Caco-2 (cell line): ENCODE measurements around the gene TRPC4AP. TPM values are rescaled to one million over a fixed set of nuclear protein-coding genes. Genes with fewer than 3 reads are reported as not detected.

Experiments
- BruUV-seq: library from RNA; stranded (reverse); fragments of 400-500 nt; replicated peaks from 2 replicates; lab custom pipeline; 2021; lab: Mats Ljungman, UMichigan
- CTCF ChIA-PET: fragments of 300-600 bp; sonication (Branson Sonifier 250); formaldehyde crosslinking; loops from one replicate; lab custom pipeline; 2022; ENCODE audit warnings: antibody characterized with exemption; lab: Charles Lee
- POLR2A ChIA-PET: fragments of 300-600 bp; sonication (Branson Sonifier 250); formaldehyde crosslinking; loops from one replicate; lab custom pipeline; 2022; ENCODE audit warnings: antibody characterized with exemption; lab: Charles Lee
- DNase-seq, 2 experiments: peaks; one replicate each; pipeline versions ENCODE4 v3.0.0 to v3.0.0-alpha.2; 2020 to 2022
- H3K27me3 ChIP-seq: replicated peaks from 2 replicates; pipeline ENCODE4 v1.6.0; 2011; ENCODE audit warnings: low read length; ENCODE audit not compliant: control insufficient read depth, insufficient read depth
- H3K36me3 ChIP-seq: 2 replicates; pipeline ENCODE4 v1.5.1; 2011; ENCODE audit warnings: low read length; ENCODE audit not compliant: control insufficient read depth, insufficient read depth
- H3K4me1 ChIP-seq: fragments of 250-450 bp; sonication (Bioruptor Pico); 2 replicates; pipeline ENCODE4 v1.5.1; 2020; ENCODE audit warnings: mild to moderate bottlenecking
- H3K4me3 ChIP-seq: 2 replicates; pipeline ENCODE4 v1.5.1; 2011; ENCODE audit warnings: low read depth, mild to moderate bottlenecking, control low read depth, low read length
- H3K9me3 ChIP-seq: fragments of 250-450 bp; sonication (Bioruptor Pico); 2 replicates; pipeline ENCODE4 v1.5.1; 2020; ENCODE audit warnings: mild to moderate bottlenecking, moderate library complexity
- H3K27ac Mint-ChIP-seq: one replicate; pipeline ENCODE4 v1.8.0; 2022; ENCODE audit warnings: mixed read lengths; ENCODE audit not compliant: unreplicated experiment
- H3K27me3 Mint-ChIP-seq: one replicate; pipeline ENCODE4 v1.8.0; 2022; ENCODE audit warnings: mixed read lengths; ENCODE audit not compliant: insufficient read depth, unreplicated experiment
- H3K36me3 Mint-ChIP-seq: one replicate; pipeline ENCODE4 v1.8.0; 2022; ENCODE audit warnings: mild to moderate bottlenecking, mixed read lengths; ENCODE audit not compliant: insufficient read depth, unreplicated experiment
- H3K4me1 Mint-ChIP-seq: one replicate; pipeline ENCODE4 v1.8.0; 2022; ENCODE audit warnings: low read depth, mixed read lengths; ENCODE audit not compliant: unreplicated experiment
- H3K4me3 Mint-ChIP-seq: one replicate; pipeline ENCODE4 v1.8.0; 2022; ENCODE audit warnings: mild to moderate bottlenecking, moderate library complexity, mixed read lengths; ENCODE audit not compliant: unreplicated experiment
- H3K9me3 Mint-ChIP-seq: one replicate; pipeline ENCODE4 v1.8.0; 2022; ENCODE audit warnings: mixed read lengths; ENCODE audit not compliant: unreplicated experiment
- intact Hi-C: fragments of 100-400 bp; cut with micrococcal nuclease; formaldehyde crosslinking; loops from one replicate; pipeline ENCODE4 v1.10.0; 2022; ENCODE audit not compliant: unreplicated experiment
- total RNA-seq: library from RNA; stranded (reverse); gene quantifications from 2 replicates; pipeline ENCODE4 v1.2.3, GENCODE V29; 2022
- TF ChIP-seq, protein P1 (sequence below), 2 experiments: fragments of 200-600 bp in 1 of 2; IDR thresholded peaks; 1 replicate in 1 of 2; 2 replicates in 1 of 2; pipeline versions ENCODE4 v1.5.1 to v1.8.0; 2011 to 2022; ENCODE audit warnings: antibody characterized with exemption in 1 of 2, control low read depth in 1 of 2, inconsistent platforms in 1 of 2, low read depth in 1 of 2, low read length in 1 of 2, mild to moderate bottlenecking in 1 of 2, moderate library complexity in 1 of 2; ENCODE audit not compliant: insufficient read depth in 1 of 2, severe bottlenecking in 1 of 2, unreplicated experiment in 1 of 2

The TRPC4AP gene
- total RNA-seq, 1 experiment from 2014 or later = 144 TPM

DNA sequence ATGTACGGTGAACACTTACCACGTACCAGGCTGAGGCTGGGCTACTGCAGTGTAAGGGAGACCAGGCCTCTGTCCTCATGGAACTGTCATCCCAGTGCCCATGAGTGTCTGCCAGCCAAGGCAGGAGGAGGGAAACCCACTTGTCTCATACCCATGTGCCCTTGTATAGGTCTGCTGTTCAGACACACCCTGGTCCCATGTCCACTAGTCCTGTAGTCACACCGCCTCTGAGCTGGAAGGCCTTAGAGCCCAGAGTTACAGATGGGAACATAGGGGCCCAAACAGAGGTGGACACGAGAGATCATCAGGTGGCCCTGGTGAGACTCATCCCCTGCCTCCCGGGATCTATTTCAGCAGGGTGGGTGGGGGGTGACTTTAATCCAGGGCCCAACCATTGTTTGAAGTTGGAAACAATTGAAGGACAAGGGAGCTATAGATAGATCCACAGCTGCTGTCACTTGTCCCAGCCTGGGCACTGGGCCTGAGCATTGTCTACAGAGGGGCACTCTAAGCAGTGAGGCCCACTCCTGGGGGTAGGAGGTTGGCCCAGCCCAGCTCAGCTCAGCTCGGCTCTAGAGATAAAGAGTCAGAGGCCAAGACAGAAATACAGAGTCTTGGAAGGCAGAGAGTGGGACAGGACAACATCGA is 122.3 kb downstream of the TRPC4AP start:
- no peak for DNase-seq
- no TSS peak for BruUV-seq
- Mint-ChIP-seq H3K36me3 (no peaks in the 10 kb centered on the region), H3K27me3 (peaks cover 2% of the 10 kb centered on the region), H3K4me1 (no peaks in the 10 kb centered on the region), H3K27ac (no peak overlapping the region), H3K4me3 (no peak overlapping the region), H3K9me3 (no peaks in the 10 kb centered on the region)
- no peak overlapping the region for H3K4me3 ChIP-seq
- POLR2A ChIA-PET = no interaction called here
- H3K36me3 ChIP-seq = no peaks in the 10 kb centered on the region
- no peaks in the 10 kb centered on the region for H3K4me1 ChIP-seq
- intact Hi-C loops = no loop called here
- H3K9me3 ChIP-seq = no peaks in the 10 kb centered on the region
- CTCF ChIA-PET = interaction anchor here (1.6 to 2.2 kb wide), 2 partner anchors 15 to 94 kb away, joined by 8 to 10 read pairs; partner anchors contain the start of genes ACSS2, GSS and MYH7B
- H3K27me3 ChIP-seq = no peaks in the 10 kb centered on the region
- TF ChIP-seq, protein P1, sequence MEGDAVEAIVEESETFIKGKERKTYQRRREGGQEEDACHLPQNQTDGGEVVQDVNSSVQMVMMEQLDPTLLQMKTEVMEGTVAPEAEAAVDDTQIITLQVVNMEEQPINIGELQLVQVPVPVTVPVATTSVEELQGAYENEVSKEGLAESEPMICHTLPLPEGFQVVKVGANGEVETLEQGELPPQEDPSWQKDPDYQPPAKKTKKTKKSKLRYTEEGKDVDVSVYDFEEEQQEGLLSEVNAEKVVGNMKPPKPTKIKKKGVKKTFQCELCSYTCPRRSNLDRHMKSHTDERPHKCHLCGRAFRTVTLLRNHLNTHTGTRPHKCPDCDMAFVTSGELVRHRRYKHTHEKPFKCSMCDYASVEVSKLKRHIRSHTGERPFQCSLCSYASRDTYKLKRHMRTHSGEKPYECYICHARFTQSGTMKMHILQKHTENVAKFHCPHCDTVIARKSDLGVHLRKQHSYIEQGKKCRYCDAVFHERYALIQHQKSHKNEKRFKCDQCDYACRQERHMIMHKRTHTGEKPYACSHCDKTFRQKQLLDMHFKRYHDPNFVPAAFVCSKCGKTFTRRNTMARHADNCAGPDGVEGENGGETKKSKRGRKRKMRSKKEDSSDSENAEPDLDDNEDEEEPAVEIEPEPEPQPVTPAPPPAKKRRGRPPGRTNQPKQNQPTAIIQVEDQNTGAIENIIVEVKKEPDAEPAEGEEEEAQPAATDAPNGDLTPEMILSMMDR (IDR thresholded peaks at IDR 0.05; ENCODE audit: insufficient read depth in 1 of 2, low read depth in 1 of 2, low read length in 1 of 2, severe bottlenecking in 1 of 2, unreplicated experiment in 1 of 2) = no peak

DNA sequence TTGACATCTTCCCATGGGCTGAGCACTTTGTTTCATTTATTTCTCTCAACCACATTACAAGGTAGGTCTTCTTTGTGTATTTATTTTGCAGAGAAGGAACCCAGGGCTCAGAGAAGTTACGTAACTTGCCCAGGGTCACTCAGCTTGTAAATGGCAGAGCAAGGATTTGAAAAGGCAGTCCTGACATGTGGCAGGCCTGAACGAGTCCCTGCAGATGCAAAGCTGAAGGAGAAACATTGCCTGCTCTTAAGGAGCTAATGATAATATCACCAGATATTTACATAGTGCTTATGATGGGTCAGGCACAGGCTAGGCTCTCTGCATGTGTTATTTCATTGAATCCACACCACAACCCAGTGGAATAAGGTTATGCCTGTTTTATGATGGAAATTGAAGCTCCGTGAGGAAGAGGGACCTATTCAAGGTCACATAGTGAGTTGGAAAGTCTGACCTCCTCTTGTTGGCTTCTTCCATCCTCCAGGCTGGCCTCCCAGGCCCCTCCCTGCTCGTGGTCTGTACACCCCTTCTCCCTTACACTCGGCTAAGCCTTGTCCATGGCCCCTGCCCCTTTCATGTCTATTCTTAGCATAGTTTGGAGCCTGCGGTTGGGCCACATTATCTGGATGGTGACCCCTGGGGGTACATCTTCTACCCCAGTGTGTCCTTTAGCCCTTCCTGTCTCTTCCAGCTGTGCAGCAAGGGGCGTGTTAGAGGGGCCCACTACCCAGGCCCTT is 124.4 kb downstream of the TRPC4AP start:
- TF ChIP-seq, protein P1 (IDR thresholded peaks at IDR 0.05; ENCODE audit: insufficient read depth in 1 of 2, low read depth in 1 of 2, low read length in 1 of 2, severe bottlenecking in 1 of 2, unreplicated experiment in 1 of 2) = no peak
- DNase-seq = peak in 1 of 2 experiments; percentile 37
- H3K27me3 ChIP-seq = no peaks in the 10 kb centered on the region
- no peaks in the 10 kb centered on the region for H3K9me3 ChIP-seq
- no peaks in the 10 kb centered on the region for H3K4me1 ChIP-seq
- no peaks in the 10 kb centered on the region for H3K27me3 Mint-ChIP-seq
- H3K36me3 ChIP-seq = no peaks in the 10 kb centered on the region
- H3K4me3 ChIP-seq = no peak overlapping the region
- no peak overlapping the region for H3K27ac Mint-ChIP-seq
- H3K4me1 Mint-ChIP-seq = no peaks in the 10 kb centered on the region
- H3K36me3 Mint-ChIP-seq = no peaks in the 10 kb centered on the region
- ChIA-PET POLR2A (interaction anchor here (1.3 kb wide), 1 partner anchor 12 kb away, joined by 3 read pairs; the partner anchor contains the start of genes GSS and MYH7B), CTCF (interaction anchor here (0.6 to 2.2 kb wide), 2 partner anchors 12 to 93 kb away, joined by 3 to 8 read pairs; partner anchors contain the start of genes GSS and MYH7B)
- H3K9me3 Mint-ChIP-seq = no peaks in the 10 kb centered on the region
- H3K4me3 Mint-ChIP-seq = no peak overlapping the region
- intact Hi-C loops = no loop called here
- no TSS peak for BruUV-seq

DNA sequence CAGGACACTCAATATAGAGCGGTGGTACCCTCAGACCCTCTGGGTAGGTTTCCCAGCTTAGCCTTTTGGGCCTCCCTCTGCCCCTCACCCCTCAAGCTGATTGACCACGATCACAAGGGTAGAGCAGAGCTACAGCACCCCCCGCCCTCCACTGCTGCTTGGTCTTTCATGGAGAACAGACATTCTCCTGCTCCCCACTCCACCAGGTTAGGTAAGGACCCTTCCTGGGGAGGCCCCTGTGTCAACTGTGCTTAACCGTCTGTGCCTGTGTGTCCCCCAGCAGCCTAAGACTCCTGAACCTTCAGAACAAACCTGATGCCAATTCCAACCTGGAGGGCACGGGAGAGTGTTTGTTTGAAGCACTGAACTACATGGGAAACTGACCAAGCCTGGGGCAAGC is 125.2 kb downstream of the TRPC4AP start:
- CTCF ChIA-PET = interaction anchor here (0.6 to 2.2 kb wide), 3 partner anchors 11 to 132 kb away, joined by 6 to 10 read pairs (median 8); partner anchors contain the start of genes GSS and MYH7B
- TF ChIP-seq, protein P1 (IDR thresholded peaks at IDR 0.05; ENCODE audit: insufficient read depth in 1 of 2, low read depth in 1 of 2, low read length in 1 of 2, severe bottlenecking in 1 of 2, unreplicated experiment in 1 of 2) = no peak
- H3K9me3 Mint-ChIP-seq = no peaks in the 10 kb centered on the region
- Histone ChIP-seq H3K9me3 (no peaks in the 10 kb centered on the region), H3K27me3 (no peaks in the 10 kb centered on the region), H3K4me1 (no peaks in the 10 kb centered on the region), H3K36me3 (no peaks in the 10 kb centered on the region), H3K4me3 (no peak overlapping the region)
- H3K27me3 Mint-ChIP-seq = no peaks in the 10 kb centered on the region
- no peak overlapping the region for H3K27ac Mint-ChIP-seq
- no TSS peak for BruUV-seq
- no peaks in the 10 kb centered on the region for H3K4me1 Mint-ChIP-seq
- H3K36me3 Mint-ChIP-seq = no peaks in the 10 kb centered on the region
- H3K4me3 Mint-ChIP-seq = no peak overlapping the region
- POLR2A ChIA-PET = interaction anchor here (1.3 kb wide), 1 partner anchor 12 kb away, joined by 3 read pairs; the partner anchor contains the start of genes GSS and MYH7B
- intact Hi-C loops = no loop called here
- DNase-seq = no peak
